Subcutaneous adipose tissue (tissue), 4 donors: ENCODE measurements around the gene TAS1R2. TPM values are rescaled to one million over a fixed set of nuclear protein-coding genes. Genes with fewer than 3 reads are reported as not detected.

Experiments
- total RNA-seq, 4 donors: library from RNA; depleted of rRNA; stranded (reverse); fragments of >200 nt; gene quantifications; one replicate each; pipeline ENCODE4 v1.1.0, GENCODE V29; 2016
- TF ChIP-seq, protein P1 (sequence below): fragments of 450-650 bp; IDR thresholded peaks from one replicate; pipeline ENCODE4 v1.5.1; 2016; ENCODE audit warnings: low read depth, mild to moderate bottlenecking, control low read depth, antibody characterized with exemption, moderate library complexity

The TAS1R2 gene
- total RNA-seq, 4 donors from 2014 or later, result not detected

DNA sequence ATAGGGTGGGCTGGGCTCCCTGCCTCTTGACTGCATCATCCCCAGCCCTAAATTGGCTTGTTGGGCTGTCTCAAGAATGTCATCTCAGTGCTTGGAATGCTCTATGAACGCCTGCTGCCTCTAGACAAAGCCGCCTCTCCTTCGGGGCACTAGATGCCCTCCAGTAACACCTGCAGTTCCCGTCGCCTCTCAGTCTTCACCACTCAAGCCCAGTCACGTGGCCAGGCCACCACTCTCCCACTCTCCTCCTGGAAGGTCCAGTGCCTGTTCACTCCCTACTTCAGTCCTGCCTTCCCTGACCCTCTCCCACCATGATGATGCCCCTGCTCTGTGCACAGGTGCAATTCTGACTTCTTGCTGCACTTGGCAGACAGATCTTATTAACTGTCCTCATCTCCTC lies 7.0 kb downstream of the TAS1R2 start:
- TF ChIP-seq, protein P1, sequence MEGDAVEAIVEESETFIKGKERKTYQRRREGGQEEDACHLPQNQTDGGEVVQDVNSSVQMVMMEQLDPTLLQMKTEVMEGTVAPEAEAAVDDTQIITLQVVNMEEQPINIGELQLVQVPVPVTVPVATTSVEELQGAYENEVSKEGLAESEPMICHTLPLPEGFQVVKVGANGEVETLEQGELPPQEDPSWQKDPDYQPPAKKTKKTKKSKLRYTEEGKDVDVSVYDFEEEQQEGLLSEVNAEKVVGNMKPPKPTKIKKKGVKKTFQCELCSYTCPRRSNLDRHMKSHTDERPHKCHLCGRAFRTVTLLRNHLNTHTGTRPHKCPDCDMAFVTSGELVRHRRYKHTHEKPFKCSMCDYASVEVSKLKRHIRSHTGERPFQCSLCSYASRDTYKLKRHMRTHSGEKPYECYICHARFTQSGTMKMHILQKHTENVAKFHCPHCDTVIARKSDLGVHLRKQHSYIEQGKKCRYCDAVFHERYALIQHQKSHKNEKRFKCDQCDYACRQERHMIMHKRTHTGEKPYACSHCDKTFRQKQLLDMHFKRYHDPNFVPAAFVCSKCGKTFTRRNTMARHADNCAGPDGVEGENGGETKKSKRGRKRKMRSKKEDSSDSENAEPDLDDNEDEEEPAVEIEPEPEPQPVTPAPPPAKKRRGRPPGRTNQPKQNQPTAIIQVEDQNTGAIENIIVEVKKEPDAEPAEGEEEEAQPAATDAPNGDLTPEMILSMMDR, result no peak

DNA sequence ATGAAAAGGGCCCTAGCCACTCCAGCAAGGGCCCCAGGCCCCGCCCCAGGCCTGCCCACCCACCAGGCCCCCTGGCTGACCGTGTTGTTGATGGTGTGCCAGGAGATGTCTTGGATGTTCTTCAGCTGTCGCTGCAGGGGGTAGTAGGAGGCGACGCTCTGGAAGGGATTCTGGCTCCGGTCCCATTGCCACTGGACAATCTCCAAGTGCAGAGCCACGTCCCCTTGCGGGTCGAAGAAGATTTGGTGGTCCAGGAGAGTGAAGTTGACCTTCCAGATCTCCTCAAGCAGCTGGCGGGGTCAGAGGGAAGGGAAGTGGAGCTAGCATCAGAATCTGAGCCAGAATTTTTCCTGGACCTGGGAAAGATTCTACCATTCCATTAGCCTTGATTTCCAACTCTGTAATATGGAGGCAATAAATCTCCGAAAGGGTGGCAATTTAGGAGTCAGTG lies 10.2 kb downstream of the TAS1R2 start:
- TF ChIP-seq, protein P1, result no peak

- TF ChIP-seq, protein P1, result no peak
Observed at GRCh38 chr1:18840145-18840544, 19.3 kb downstream of the TAS1R2 start.

GRCh38 chr1:18836654-18837053 lies 22.8 kb downstream of the TAS1R2 start:
- TF ChIP-seq, protein P1, result no peak

DNA sequence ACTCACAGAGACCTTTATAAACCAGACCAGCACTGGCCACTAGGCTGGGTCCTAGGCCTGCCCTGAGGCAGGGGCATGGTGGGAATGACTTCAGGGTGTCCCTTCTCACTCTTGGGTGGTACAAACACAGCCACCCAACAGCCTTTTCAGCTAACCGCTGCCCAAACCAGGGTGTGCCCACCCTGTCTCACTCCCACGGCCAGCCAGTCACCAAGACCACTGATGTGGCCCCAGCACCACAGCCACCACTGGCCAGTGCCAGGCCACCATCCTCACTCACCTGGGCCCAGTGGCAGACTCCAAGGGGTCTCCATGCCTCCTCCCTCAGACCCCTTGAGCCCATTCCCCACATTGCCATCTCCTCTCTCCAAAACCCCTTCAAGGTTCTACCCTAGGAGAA lies 27.8 kb downstream of the TAS1R2 start:
- TF ChIP-seq, protein P1, result no peak

- TF ChIP-seq, protein P1, result no peak
Observed at GRCh38 chr1:18830596-18830995, 28.9 kb downstream of the TAS1R2 start.

DNA sequence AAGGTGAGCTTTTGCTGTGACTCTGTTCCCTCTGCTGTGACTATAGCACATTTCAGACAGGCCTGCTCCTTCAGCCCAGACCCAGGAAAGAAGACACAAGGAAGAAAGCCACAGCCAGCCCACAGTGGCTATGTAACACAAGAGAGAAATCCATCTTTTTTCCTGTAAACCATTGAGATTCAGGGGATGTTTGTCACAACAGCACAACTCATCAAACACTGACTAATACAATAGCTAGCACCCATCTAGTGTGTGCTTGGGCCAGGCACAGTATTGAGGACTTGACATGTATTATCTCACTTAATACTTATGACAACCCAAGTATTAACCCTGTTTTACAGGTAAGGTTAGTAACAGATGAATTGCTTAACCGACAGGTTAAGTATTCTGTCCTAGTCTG lies 29.8 kb downstream of the TAS1R2 start:
- TF ChIP-seq, protein P1, result no peak
